NCI-H146 treated with DMSO at 0.1 percent for 48 hours (cell line): ENCODE data around the gene KLHL33.

Experiments used
- DNase-seq: peaks from one replicate; lab custom pipeline; 2025; ENCODE audit not compliant: unreplicated experiment; lab: John Stamatoyannopoulos, UW

KLHL33 gene

DNA sequence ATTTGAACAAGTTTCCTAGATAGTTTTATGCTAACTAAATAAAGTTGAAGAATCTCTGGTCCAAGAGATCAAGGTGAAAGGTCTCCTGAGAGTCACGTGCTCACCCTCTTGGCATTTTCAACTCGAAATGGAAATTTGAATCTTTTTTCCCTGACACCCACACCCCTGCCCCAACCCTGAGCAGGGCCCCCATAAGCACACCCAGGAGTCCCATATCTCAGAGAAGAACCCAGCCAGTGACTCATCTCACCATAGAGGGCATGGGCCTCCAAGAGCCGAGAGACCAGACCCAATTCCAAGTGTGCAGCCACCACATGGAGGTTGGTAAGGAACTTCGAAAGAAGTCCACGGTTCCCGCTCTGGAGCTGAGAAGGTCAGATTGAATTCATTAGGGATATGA, 55.3 kb downstream of the KLHL33 start:
- DNase-seq, result no peak

DNA sequence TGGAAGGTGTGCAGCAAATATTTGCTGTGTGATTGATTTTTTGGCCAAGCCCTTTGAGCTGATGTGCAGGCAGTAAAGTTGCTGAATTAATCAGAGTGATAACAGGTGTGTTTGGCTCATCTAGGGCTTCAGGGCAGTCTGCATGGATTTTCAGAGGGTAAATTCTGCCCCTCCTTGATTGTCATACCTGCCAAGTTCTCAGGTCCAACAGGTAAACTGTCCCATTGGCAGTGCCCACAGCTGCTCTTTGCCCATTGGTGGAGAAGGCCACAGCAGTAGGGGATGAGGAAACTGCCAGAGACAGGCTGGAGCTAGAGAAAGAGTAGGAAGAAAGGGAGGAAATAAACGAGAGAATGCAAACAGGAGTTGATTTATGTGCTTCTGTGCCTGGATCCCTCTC, 56.2 kb downstream of the KLHL33 start:
- DNase-seq, result no peak

- DNase-seq, result no peak
Observed at GRCh38 chr14:20377171-20377570, 58.8 kb downstream of the KLHL33 start.

- DNase-seq, result no peak
Observed at GRCh38 chr14:20376071-20376588, 59.8 kb downstream of the KLHL33 start.
